Ishikawa (cell line): ENCODE results near the gene ASMTL.

Experiments
- CEBPB ChIP-seq: IDR thresholded peaks from 2 replicates; pipeline ENCODE4 v1.6.1; 2012
- EP300 ChIP-seq: IDR thresholded peaks from 2 replicates; pipeline ENCODE4 v1.6.1; 2012; ENCODE audit warnings: borderline replicate concordance
- MAX ChIP-seq: IDR thresholded peaks from 2 replicates; pipeline ENCODE4 v1.6.1; 2012
- REST ChIP-seq: IDR thresholded peaks from 2 replicates; pipeline ENCODE4 v1.6.1; 2012; ENCODE audit warnings: low read depth, mild to moderate bottlenecking
- TAF1 ChIP-seq: IDR thresholded peaks from 2 replicates; pipeline ENCODE4 v1.6.1; 2012; ENCODE audit warnings: low read depth, mild to moderate bottlenecking
- TEAD4 ChIP-seq: IDR thresholded peaks from 2 replicates; pipeline ENCODE4 v1.6.1; 2012
- USF1 ChIP-seq: IDR thresholded peaks from 2 replicates; pipeline ENCODE4 v1.6.1; 2012
- YY1 ChIP-seq: IDR thresholded peaks from 2 replicates; pipeline ENCODE4 v1.6.1; 2012; ENCODE audit warnings: low read depth
- ZBTB7A ChIP-seq: IDR thresholded peaks from 2 replicates; pipeline ENCODE4 v1.6.1; 2012; ENCODE audit warnings: low read depth

- TF ChIP-seq YY1 (no peak), USF1 (no peak), REST (no peak), EP300 (no peak), TEAD4 (no peak), CEBPB (no peak), MAX (no peak), ZBTB7A (no peak), TAF1 (no peak)
These were observed 58.7 kb downstream of the ASMTL start for GRCh38 chrX:1393871-1394615.
